HG02973 (cell line): Measurements from ENCODE around the gene ARRB1.

Experiments
- ATAC-seq: cut with Tn5 transposase; IDR thresholded peaks from one replicate; pipeline ENCODE4 v1.9.1; 2021; ENCODE audit warnings: moderate library complexity; ENCODE audit not compliant: unreplicated experiment

ARRB1 gene

GRCh38 chr11:75238595-75239440 lies 112.6 kb downstream of the ARRB1 start:
- ATAC-seq, result no peak

GRCh38 chr11:75237050-75237449 lies 114.4 kb downstream of the ARRB1 start:
- ATAC-seq, result no peak

DNA sequence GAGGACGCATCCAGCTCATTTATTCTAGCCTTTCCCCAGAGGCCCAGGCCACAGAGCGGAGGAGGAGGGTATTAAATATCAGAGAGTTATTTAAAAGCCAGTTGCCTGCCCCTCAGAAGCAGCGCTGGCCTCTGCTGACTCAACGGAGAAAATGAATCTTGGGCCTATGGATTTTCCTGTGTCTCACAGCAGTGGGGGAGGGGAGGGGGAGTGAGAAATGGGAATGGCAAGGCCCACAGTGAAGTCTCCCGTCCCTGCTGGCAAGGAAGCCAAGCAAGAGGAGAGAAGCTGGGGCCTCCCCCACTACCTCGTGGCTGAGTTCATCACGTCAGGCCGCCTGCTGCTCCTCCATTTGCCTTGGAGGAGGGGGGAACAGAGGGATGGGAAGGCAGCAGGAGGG lies 115.4 kb downstream of the ARRB1 start:
- ATAC-seq, result no peak

DNA sequence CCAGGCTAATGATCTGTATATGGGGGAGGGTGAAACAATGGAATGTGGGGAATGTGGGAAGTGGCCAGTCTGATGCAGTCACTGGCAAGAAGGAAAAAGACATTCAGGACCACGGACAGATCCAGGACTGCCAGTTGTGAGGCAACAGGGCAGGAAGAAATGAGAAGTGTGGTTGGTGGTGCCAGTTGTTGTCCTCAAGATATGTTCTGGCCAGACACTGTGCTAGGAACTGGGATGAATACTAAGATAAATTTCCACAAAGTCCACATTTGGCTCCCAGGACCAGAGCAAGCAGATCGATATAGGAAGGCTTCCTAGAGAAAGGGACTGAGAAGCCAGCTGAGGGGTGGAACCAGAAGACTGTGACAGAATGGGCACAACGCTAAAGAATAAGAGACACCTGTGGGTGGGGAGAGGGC lies 117.7 kb downstream of the ARRB1 start:
- ATAC-seq, result no peak

GRCh38 chr11:75230621-75231020 lies 120.8 kb downstream of the ARRB1 start:
- no peak for ATAC-seq

DNA sequence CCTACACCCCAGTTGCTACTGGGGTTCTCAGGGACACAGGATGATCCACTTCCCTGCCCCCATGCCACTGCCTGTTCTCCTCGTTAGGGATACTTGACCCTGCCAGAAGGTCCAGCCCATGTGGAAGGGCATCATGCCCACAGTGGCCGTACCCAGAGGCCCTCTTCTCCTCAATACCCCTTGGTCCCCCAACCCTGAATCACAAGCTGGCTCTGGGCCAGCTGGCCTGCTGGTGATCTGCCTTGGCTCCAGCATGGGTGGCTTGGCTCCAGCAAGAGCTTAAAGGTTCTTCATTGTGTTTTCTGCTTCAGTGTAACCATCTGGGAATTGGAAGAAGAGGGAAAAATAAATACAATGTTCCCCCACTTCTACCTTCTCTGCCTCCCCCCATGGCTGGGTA lies 122.0 kb downstream of the ARRB1 start:
- no peak for ATAC-seq

DNA sequence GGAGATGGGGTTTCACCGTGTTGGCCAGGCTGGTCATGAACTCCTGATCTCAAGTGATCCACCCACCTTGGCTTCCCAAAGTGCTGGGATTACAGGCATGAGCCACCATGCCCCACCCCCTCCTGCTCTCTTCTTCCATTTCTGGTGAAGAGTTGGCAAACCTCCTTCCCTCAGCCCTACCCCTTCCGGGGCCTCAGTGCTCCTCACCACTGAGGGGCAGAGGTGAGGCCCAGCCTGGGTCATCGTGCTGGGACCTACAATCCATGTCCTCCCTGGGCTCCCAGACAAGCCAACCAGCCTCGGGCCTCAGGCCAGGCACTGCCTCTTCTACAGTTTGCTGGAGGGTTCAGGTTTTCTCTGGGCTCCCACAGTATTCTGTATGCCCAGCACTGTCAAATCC lies 125.7 kb downstream of the ARRB1 start:
- ATAC-seq, result no peak

GRCh38 chr11:75223954-75224643 lies 127.4 kb downstream of the ARRB1 start:
- ATAC-seq, result no peak

DNA sequence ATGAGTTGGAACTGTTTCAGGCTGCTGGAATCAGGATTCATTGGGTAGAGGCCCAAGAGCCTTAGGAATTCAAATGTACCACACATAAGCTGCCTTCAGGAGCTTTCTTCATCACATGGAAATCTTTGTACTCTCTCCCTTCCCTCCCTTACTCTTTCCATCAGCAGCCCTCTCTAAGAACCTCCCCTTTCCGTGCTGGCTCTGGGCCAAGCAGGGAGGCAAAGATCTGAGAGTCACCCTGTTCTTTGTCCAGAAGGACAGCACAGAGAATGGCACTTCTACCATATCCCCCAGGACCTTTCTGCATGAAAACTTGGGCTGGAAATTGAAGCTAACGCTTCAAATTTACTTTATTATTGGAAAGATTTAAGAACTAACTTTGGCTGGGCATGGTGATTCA lies 131.6 kb downstream of the ARRB1 start:
- ATAC-seq, result no peak

DNA sequence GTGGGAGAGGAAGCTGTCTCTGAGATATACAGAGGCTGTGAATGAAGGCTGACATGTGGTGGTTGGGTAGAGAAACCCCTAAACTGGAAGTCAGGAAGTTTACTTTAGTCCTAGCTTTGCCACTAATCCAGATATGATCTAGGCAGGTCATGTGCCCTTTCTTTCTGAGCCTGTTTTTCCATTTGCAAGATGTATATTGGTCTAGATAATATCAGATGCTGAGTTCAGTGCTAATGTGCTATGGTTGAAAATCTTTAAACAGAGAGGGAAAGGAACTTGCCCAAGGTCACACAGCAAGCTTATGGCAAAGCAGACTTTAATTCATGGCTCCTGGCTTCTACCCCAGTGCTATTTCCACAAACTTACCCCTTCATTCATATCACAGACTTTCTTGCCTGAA lies 136.6 kb downstream of the ARRB1 start:
- ATAC-seq, result no peak

GRCh38 chr11:75214411-75214821 lies 137.0 kb downstream of the ARRB1 start:
- no peak for ATAC-seq
